CD4-positive, alpha-beta T cell treated with Interleukin-4 for 4 hours (primary cell): ENCODE data around the gene TEKT5.
"Not testable (repeated sequence)": the region's sequence is repeated elsewhere in the genome, so short reads cannot be mapped to it uniquely, and the experiment has no call there.

Experiments used
- DNase-seq: peaks from one replicate; pipeline ENCODE4 v3.0.0-alpha.2; 2020

The TEKT5 gene

GRCh38 chr16:10657925-10658324 lies 36.8 kb downstream of the TEKT5 start:
- no peak for DNase-seq

- no peak for DNase-seq
Measured at GRCh38 chr16:10656618-10657017, 38.1 kb downstream of the TEKT5 start.

- DNase-seq = no peak
Measured at GRCh38 chr16:10655415-10655977, 39.2 kb downstream of the TEKT5 start.

GRCh38 chr16:10654592-10655414 lies 39.9 kb downstream of the TEKT5 start:
- no peak for DNase-seq

GRCh38 chr16:10652730-10653590 lies 41.8 kb downstream of the TEKT5 start:
- DNase-seq = no peak

- DNase-seq = not testable (repeated sequence)
Measured at GRCh38 chr16:10649098-10649497, 45.6 kb downstream of the TEKT5 start.

- DNase-seq = no peak
Measured at GRCh38 chr16:10647721-10648296, 46.9 kb downstream of the TEKT5 start.

GRCh38 chr16:10647264-10647720 lies 47.4 kb downstream of the TEKT5 start:
- DNase-seq = no peak

- DNase-seq = no peak
Measured at GRCh38 chr16:10646581-10647263, 48.0 kb downstream of the TEKT5 start.

- no peak for DNase-seq
Measured at GRCh38 chr16:10646228-10646580, 48.5 kb downstream of the TEKT5 start.

- DNase-seq = no peak
Measured at GRCh38 chr16:10644092-10644491, 50.6 kb downstream of the TEKT5 start.

GRCh38 chr16:10642964-10643363 lies 51.8 kb downstream of the TEKT5 start:
- DNase-seq = no peak

- DNase-seq = no peak
Measured at GRCh38 chr16:10641953-10642949, 52.5 kb downstream of the TEKT5 start.

- DNase-seq = no peak
Measured at GRCh38 chr16:10641555-10641952, 53.2 kb downstream of the TEKT5 start.

- no peak for DNase-seq
Measured at GRCh38 chr16:10640934-10641333, 53.8 kb downstream of the TEKT5 start.

GRCh38 chr16:10638101-10638500 lies 56.6 kb downstream of the TEKT5 start:
- no peak for DNase-seq

- no peak for DNase-seq
Measured at GRCh38 chr16:10637337-10638037, 57.2 kb downstream of the TEKT5 start.

- no peak for DNase-seq
Measured at GRCh38 chr16:10635365-10636021, 59.2 kb downstream of the TEKT5 start.

GRCh38 chr16:10633429-10633828 lies 61.3 kb downstream of the TEKT5 start:
- not testable (repeated sequence) for DNase-seq

- no peak for DNase-seq
Measured at GRCh38 chr16:10631886-10632285, 62.8 kb downstream of the TEKT5 start.
